CD1c-positive myeloid dendritic cell (primary cell): ENCODE measurements around the gene SCAPER.
A peak's percentile ranks its signal among the peaks of the same experiment; 100 is the strongest.
"Not testable (repeated sequence)": the region's sequence is repeated elsewhere in the genome, so short reads cannot be mapped to it uniquely, and the experiment has no call there.

Experiments
- DNase-seq: peaks from one replicate; pipeline ENCODE4 v3.0.0-alpha.2; 2016; ENCODE audit errors: extremely low spot score

Gene SCAPER

DNA sequence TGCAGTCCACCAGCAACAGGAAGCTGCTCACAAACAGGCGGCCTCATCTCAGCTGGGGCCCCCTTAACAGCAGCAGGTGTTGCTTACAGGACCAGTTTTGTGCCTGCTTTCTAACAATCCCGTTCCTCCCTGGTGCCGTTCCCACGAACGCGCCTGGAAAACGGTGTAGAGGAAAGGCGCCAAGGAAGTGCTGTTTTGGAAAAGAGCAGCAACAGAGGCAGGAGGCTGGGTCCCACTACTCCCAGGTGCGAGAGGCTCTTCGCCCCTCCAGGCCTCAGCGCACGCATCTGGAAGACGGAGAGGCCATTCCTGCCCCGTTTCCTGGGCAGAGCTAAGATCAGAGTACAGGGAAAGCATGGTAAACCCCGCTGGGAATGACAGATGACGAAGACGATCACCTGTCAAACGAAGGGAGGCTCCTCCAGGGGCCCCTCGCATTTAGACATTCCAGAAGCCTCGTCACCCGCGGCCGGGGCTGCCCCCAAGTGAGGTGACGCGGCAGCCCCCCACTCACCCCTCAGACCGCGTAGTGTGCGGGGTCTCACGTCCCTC, 603 bp downstream of the SCAPER start:
- no peak for DNase-seq

DNA sequence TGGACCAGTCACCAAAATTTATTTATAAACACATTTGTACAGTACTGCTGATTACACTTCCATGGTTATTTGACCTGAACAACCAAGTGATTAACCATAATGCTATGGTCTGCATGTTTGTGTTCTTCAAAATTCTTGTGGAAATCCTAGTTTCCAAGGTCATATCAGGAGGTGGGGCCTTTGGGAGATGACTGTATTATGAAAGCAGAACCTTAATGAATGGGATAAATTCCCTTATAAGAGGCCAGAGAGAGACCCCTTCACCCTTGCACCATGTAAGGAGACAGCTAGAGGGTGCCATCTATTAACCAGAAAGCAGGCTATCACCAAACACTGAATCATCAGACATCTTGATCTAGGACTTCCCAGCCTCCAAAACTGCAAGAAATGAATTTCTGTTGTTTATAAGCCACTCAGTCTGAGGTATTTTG, 1.9 kb downstream of the SCAPER start:
- peak; percentile 19 for DNase-seq

DNA sequence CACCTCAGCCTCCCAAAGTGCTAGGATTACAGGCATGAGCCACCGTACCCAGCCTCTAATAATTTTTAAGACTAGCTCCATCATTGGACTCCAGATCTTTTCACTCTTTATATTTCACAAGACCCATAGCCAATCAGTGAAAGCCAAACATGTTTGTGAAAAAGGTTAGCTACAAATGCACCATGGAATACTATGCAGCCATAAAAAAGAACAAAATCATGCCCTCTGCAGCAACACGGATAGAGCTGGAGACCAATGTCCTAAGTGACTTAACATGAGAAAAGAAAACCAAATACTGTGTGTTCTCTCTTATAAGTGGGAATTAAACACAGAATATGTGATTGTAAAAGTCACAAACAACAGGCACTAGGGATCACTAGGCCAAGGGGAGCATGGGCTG, 3.2 kb downstream of the SCAPER start:
- DNase-seq = no peak

DNA sequence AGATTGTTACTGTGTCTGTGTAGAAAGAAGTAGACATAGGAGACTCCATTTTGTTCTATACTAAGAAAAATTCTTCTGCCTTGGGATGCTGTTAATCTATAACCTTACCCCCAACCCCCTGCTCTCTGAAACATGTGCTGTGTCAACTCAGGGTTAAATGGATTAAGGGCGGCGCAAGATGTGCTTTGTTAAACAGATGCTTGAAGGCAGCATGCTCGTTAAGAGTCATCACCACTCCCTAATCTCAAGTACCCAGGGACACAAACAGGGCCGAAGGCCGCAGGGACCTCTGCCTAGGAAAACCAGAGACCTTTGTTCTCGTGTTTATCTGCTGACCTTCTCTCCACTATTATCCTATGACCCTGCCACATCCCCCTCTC, 5.2 kb downstream of the SCAPER start:
- not testable (repeated sequence) for DNase-seq

DNA sequence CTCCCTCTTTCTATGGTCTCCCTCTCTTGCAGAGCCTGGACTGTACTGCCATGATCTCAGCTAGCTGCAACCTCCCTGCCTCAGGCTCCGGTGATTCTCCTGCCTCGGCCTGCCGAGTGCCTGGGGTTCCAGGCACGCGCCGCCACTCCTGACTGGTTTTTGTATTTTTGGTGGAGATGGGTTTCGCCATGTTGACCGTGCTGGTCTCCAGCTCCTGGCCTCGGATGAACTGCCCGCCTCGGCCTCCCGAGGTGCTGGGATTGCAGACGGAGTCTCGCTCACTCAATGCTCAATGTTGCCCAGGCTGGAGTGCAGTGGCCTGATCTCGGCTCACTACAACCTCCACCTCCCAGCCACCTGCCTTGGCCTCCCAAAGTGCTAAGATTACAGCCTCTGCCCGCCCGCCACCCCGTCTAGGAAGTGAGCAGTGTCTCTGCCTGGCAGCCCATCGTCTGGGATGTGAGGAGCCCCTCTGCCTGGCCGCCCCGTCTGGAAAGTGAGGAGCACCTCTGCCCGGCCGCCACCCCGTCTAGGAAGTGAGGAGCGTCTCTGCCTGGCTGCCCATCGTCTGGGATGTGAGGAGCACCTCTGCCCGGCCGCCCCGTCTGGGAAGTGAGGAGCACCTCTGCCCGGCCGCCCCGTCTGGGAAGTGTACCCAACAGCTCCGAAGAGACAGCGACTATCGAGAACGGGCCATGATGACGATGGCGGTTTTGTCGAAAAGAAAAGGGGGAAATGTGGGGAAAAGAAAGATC, 5.8 kb downstream of the SCAPER start:
- not testable (repeated sequence) for DNase-seq

DNA sequence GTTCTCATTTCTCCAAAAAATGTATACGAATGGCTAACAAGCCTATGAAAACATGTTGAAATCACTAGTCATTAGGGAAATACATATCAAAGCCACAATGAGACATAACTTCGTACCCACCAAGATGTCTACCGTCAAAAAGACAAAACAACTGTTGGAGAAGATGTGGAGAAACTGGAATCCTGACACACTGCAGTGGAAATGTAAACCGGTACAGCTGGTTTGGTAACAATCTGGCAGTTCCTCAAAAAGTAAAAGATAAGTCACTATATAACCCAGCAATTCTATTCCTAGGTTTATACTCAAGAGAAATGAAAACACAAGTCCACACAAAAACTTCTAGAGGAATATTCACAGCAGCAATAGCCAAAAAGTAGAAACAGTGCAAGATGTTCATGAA, 7.0 kb downstream of the SCAPER start:
- no peak for DNase-seq

DNA sequence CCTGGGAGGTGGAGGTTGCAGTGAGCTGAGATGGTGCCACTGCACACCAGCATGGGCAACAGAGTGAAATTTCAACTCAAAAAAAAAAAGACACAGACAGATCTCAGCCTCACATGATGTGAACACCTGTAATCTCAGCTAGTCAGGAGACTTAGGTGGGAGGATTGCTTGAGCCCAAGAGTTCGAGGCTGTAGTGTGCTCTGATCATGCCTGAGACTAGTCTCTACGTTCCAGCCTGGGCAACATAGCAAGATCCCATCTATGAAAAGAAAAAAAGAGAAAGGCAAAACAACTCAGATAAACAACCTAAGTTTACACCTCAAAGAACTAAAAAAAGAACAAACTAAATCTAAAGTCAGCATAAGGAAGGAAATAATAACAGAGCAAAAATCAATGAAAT, 11.0 kb downstream of the SCAPER start:
- no peak for DNase-seq

DNA sequence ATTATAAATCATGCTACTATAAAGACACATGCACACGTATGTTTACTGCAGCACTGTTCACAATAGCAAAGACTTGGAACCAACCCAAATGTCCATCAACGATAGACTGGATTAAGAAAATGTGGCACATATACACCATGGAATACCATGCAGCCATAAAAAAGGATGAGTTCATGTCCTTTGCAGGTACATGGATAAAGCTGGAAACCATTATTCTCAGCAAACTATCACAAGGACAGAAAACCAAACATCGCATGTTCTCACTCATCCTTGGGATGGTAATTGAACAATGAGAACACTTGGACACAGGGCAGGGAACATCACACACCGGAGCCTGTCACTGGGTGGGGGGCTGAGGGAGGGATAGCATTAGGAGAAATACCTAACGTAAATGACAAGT, 12.3 kb downstream of the SCAPER start:
- DNase-seq = not testable (repeated sequence)

DNA sequence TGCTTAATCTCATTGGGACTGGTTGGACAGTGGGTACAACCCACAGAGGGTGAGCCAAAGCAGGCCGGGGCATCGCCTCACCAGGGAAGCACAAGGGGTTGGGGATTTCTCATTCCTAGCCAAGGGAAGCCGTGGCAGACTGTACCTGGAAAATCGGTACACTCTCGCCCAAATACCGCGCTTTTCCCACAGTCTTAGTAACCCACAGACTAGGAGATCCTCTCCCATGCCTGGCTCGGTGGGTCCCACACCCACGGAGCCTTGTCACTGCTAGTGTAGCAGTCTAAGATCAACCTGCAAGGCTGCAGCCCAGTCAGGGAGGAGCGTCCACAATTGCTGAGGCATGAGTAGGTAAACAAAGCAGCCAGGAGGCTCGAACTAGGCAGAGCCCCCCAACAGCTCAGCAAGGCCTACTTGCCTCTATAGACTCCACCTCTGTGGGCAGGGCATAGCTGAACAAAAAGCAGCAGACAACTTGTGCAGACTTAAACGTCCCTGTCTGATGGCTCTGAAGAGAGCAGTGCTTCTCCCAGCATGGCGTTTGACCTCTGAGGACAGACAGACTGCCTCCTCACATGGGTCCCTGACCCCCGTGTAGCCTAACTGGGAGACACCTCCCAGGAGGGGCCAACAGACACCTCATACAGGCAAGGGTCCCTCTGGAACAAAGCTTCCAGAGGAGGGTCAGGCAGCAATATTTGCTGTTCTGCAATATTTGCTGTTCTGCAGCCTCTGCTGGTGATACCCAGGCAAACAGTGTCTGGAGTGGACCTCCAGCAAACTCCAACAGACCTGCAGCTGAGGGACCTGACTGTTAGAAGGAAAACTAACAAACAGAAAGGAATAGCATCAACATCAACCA, 17.6 kb downstream of the SCAPER start:
- DNase-seq = not testable (repeated sequence)

DNA sequence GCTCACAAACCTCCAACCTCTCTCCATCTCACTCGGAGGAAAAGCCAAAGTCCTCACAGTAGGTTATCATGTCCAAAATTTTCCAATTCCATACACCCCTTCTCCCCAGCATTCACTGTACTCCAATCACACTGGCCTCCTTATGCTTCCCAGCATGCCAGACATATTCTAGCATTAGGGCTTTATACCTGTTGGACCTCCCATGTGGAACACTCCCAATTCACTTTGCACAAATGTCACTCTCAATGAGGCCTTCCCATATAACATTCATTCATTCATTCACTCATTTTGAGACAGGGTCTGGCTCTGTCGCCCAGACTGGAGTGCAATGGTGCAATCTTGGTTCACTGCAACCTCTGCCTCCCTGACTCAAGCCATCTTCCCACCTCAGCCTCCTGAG, 19.9 kb downstream of the SCAPER start:
- no peak for DNase-seq

DNA sequence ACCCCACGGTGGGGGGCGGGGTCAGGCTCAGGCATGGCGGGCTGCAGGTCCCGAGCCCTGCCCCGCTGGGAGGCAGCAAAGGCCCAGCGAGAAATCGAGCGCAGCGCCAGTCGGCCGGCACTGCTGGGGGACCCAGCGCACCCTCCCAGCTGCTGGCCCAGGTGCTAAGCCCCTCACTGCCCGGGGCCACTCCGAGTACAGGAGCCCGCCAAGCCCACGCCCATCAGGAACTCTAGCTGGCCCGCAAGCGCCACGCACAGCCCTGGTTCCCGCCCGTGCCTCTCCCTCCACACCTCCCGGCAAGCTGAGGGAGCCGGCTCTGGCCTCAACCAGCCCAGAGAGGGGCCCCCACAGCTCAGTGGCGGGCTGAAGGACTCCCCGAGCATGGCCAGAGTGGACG, 29.2 kb downstream of the SCAPER start:
- no peak for DNase-seq

DNA sequence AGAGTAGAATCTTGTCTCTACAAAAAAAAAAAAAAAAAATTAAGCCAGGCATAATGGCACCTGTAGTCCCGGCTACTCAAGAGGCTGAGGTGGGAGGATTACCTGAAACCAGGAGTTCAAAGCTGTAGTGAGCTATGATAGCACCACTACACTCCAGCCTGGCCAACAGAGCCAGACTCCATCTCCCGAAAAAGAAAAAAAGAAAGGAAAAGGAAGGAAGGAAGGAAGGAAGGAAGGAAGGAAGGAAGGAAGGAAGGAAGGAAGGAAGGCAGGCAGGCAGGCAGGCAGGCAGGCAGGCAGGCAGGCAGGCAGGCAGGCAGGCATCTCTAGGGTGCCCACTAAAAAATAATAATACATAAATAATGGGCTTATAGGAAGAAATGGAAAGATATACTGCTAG, 32.1 kb downstream of the SCAPER start:
- DNase-seq = not testable (repeated sequence)

DNA sequence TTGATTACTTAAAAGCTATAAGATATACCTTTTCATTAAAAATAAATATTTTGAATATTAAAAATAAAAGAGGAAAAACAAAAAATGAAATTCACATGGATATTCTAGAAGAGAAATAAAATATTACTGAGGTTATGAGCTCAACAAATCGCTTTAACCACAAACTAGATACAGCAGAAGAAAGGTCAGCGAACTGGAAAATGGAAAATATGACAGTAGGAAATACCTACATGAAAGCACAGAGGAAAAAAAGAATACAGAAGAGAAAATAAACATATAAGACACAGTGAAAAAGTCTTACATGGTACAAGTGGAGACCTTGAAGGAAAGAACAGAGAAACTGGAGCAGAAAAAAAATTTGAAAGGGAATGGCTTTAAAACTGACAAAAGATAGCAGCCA, 33.2 kb downstream of the SCAPER start:
- no peak for DNase-seq

DNA sequence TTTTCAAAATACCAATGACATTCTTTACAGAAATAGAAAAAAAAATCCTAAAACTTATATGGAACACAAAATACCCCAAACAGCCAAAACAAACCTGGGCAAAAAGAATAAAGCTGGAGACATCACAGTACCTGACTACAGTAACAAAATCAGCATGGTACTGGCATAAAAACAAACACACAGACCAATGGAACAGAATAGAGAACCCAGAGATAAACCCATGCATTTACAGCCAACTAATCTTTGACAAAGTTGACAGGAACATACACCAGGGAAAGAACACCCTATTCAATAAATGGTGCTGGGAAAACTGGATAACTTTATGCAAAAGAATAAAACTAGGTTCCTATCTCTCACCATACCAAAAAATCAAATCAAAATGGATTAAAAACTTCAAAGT, 36.4 kb downstream of the SCAPER start:
- DNase-seq = no peak

DNA sequence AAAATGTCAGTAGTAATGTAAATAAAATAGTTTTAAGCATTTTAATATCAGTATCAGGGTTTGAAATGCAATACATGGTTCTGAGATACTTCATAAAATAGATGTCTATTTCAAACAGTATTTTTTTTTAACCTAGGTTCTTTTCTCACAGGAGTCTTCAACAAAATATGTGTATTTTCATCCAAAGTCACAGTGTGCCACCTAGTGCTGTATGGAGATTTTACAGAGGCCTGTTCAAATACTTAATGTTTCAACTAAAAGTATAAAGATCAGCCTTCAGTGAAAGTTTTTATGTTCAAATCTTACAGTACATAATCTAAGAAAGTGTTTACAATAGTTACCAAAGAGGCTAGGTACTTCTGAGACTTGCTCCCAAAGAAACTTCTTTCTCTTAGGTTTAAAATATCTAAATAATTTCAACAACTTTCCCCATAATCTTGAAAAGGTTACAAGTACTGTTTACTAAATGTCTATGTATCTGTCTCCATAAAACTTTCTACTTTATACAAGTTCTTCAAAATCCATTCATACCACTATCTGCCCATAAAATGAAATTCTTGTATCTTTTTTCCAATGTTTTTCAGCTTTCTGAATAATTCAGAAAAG, 38.3 kb downstream of the SCAPER start:
- no peak for DNase-seq

DNA sequence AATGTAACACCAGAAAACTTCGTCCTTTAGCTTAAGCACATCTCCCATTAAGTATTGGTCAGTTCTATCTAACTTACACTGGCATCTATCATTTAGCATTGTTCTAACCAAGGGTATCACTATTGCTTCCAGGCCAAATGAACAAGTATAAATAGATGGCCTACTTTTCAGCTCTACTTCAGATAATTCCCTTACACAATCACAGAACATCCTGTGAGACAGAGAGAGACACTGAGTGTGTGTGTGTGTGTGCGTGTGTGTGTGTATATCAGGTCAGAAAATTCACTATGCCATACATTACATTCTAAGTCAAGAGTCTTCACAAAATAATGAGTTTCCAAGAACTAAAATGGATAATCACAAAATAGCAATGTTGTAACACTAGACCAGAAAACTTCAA, 39.1 kb downstream of the SCAPER start:
- no peak for DNase-seq

DNA sequence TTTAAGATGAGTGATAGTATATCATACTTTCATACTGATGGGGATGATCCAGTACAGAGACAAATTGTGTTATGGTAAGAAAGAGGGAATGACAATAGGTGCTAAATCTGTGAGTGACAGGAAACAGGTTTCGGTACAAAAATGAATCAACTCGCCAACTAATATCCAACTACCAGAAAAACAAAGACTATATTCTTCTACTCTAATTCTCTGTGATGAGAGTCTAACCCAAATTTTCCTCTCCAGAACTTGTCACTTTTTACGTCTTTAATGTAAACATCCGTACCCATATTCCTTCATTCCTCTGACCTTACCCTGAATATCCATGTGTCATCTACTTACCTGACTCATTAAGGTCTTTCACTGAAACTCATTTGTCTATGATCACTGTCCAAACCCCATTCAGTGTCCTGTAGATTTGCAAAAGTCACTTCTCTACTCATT, 39.6 kb downstream of the SCAPER start:
- DNase-seq = no peak

DNA sequence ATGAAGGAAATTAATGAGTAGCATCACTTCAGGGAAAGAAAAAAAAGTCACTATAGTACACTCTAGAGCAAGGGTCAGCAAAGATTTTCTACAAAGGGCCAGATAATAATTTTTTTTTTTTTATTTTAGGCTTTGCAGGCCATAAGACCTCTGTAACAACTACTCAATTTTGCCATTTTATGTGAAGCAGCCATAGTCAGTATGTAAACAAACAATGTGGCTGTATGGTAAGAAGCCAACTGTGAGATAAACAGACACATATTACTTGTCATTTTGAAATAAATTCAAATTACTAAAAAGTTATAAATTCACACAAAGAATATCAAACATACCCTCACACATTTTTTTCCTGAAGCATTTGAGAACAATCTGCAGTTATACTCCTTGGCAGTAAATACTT, 40.6 kb downstream of the SCAPER start:
- DNase-seq = no peak

DNA sequence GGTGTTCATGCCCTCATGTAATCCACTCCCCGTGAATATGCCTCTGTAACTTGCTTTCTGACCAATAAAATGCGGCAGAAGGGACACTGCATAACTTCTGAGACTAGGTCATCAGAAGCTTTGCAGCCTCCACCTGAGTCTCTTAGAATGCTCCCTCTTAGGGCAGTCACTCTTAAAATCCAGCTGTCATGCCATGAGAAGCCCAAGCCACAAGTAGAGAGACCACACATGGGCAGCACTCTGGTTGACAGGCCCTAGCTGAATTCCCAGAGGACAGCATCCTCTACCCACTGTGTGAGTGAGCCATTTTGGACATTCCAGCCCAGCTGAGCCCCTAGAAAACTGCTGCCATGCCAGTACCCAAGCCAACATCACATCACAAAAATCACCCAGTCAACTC, 41.4 kb downstream of the SCAPER start:
- no peak for DNase-seq

DNA sequence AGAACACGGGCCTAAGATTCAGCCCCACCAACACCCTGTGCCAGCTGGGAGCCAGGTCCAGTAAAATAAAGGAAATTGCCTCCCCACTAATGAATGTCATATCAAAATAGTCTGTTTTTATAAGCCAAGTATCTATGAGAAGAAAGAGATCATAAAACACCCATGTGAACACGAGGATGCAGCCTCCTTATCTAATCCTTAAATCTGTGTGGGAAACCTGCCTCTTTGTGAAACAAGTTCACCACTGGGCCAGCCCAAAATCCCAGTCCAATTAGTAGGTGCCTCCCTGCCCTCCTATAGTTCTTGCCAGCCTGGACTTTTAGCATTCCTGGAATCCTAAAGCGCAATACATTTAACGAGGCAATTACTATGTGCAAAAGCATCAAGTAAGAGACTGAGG, 42.0 kb downstream of the SCAPER start:
- DNase-seq = no peak

DNA sequence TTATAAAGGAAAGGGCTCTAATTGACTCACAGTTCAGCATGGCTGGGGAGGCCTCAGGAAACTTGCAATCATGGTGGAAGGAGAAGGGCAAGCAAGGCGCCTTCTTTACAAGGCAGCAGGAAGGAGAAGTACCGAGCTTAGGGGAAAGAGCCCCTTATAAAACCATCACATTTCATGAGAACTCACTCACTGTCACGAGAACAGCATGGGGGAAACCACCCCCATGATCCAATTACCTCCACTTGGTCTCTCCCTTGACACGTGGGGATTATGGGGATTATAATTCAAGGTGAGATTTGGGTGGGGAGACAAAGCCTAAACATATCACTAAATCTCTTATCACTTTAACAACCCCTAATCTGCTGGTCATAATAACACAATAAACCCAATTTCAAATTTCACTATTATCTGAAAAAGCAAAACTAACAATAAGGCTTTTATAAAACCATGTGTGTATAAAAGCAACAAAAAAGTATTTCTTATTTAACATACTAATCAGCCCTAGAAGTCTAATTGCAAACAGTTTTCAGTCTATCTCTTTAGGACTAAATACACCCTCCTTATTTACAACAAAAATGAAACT, 43.2 kb downstream of the SCAPER start:
- no peak for DNase-seq

DNA sequence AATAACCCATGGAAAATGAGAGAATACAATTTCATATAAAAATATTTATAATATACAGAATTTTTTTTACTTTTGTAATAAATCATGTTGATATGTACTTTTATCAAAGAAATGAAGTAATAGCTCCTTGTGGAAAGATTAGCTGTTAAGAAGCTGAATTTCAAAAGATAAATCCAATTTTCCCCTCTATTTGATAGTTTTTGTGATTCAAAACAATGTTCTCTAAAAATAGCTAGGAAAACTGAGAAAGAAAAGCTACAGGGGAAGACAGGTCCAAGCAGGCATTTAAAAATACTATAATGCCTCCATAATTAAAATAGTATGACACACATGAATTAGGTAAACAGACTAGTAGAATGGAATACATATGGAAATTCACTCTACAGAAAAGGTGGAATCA, 44.9 kb downstream of the SCAPER start:
- DNase-seq = no peak
